GM18505 (cell line): ENCODE results near the gene RPE65.
"Not testable (repeated sequence)": the region's sequence is repeated elsewhere in the genome, so short reads cannot be mapped to it uniquely, and the experiment has no call there.

Experiments used
- ATAC-seq: cut with Tn5 transposase; IDR thresholded peaks from one replicate; pipeline ENCODE4 v1.9.1; 2021; ENCODE audit not compliant: unreplicated experiment
- POLR2A ChIP-seq: IDR thresholded peaks from 4 replicates; pipeline ENCODE4 v1.6.1; 2011; ENCODE audit warnings: borderline replicate concordance; ENCODE audit not compliant: insufficient read depth, insufficient read length; ENCODE audit errors: extremely low read depth

Gene RPE65

DNA sequence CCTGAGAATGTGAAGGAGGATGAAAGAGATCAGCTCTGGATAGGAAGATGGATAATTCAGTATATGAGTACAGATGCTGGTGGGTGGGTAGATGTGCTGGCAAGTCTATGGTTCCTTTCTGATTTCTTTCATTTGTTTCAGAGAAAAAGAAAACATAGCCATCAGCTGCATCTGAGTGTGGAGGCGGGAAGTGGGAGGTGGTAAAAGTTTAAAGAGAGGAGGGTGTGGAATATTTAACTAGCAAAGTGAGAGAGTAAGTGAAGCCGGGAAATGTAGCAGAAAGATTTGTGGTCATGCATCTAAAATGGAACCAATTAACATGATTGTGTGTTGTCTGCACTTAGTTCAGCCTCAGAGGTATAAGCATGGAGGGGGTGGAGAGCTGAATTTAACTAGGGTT is 16.4 kb downstream of the RPE65 start:
- no peak for TF ChIP-seq POLR2A
- ATAC-seq = no peak

GRCh38 chr1:68431076-68431475 is 18.7 kb downstream of the RPE65 start:
- ATAC-seq = no peak
- TF ChIP-seq POLR2A = no peak

DNA sequence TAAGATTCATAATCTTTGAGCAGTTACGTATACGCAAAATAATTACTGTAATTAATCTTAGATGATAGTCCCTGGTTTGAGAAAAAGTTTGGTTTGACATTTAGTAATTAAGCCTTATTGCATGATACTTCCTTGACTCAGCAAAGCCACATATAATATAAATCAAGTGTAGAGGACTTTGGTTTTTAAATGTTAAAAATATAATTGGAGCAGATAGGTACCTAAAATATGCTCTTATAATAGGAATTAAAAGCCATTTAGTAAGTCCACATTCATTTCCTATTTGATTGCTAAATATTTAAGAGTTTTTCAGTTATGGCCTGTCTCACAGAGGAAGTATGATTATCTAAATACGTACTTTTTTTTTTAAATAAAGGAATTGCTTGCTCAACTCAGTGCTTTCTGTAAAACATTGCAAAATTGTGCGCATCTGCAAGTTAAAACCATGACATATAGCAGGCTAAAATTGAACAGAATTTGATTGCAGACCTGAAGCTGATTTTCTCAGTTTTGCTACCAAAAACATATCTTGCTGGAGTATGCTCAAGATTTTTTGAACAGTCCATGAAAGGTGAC is 20.4 kb downstream of the RPE65 start:
- ATAC-seq = no peak
- TF ChIP-seq POLR2A = no peak

GRCh38 chr1:68426594-68426993 is 23.2 kb downstream of the RPE65 start:
- TF ChIP-seq POLR2A = no peak
- ATAC-seq = no peak

GRCh38 chr1:68421350-68421749 is 28.4 kb downstream of the RPE65 start:
- no peak for ATAC-seq
- TF ChIP-seq POLR2A = no peak

- no peak for ATAC-seq
- no peak for TF ChIP-seq POLR2A
These were observed 40.3 kb downstream of the RPE65 start for GRCh38 chr1:68409426-68409825.

DNA sequence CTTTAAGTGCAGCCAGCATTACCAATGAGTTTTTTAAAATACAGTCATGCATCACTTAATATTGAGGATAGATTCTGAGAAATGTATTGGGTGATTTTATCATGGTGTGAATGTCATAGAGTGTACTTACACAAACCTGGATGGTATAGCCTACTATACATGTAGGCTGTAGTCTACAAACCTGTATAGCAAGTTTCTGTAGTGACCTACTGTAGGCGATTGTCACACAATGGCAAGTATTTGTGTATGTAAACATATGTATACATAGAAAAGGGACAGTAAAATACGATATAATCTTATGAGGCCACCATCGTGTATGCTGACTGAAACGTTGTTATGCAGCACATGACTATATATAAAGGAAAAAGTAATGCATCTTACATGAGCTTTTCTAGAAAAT is 48.2 kb downstream of the RPE65 start:
- no peak for ATAC-seq
- TF ChIP-seq POLR2A = no peak

- ATAC-seq = not testable (repeated sequence)
These were observed 54.2 kb downstream of the RPE65 start for GRCh38 chr1:68395575-68395974.

- ATAC-seq = not testable (repeated sequence)
These were observed 57.3 kb downstream of the RPE65 start for GRCh38 chr1:68392474-68392873.

- not testable (repeated sequence) for ATAC-seq
These were observed 63.8 kb downstream of the RPE65 start for GRCh38 chr1:68385798-68386524.

DNA sequence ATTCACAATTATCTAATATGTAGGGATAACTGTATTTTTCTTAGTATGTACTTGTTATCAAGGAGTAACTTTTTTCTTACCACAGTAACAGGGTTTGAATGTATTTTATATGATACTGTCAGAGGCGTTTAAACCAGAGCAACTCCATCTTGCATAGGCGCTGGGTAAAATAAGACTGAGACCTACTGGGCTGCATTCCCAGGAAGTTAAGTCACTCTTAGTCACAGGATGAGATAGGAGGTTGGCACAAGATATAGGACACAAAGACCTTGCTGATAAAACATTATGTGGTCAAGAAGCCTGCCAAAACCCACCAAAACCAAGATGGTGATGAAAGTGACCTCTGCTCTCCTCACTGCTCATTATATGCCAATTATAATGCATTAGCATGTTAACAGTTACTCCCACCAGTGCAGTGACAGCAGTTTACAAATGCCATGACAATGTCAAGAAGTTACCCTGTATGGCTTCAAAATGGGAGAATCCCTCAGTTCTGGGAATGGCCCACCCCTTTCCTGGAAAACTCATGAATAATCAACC is 64.8 kb downstream of the RPE65 start:
- no peak for TF ChIP-seq POLR2A
- ATAC-seq = no peak

DNA sequence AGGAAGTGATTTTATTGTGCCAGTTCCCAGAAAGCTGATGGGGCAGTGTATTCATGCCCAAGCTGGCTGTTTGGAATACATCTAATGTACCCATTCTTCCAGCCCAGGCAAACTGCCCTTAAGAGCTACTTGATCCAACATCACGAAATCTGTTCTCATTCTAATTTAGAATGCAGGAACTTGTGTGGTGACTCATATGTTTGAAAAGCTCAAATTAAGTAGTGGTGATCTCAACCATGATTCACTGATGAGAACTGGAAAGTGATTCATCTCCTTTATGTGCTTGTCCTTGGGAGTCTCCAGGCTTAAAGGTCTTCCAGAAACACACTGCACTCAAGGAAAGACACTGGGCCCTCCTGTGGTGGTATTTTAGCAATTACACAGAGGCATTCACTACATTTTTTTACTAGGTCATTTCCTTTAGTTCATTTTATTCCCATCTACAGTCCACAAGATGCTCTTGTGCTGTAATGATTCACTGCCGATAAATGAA is 65.4 kb downstream of the RPE65 start:
- TF ChIP-seq POLR2A = no peak
- ATAC-seq = no peak

- ATAC-seq = no peak
- no peak for TF ChIP-seq POLR2A
These were observed 66.7 kb downstream of the RPE65 start for GRCh38 chr1:68383092-68383491.

DNA sequence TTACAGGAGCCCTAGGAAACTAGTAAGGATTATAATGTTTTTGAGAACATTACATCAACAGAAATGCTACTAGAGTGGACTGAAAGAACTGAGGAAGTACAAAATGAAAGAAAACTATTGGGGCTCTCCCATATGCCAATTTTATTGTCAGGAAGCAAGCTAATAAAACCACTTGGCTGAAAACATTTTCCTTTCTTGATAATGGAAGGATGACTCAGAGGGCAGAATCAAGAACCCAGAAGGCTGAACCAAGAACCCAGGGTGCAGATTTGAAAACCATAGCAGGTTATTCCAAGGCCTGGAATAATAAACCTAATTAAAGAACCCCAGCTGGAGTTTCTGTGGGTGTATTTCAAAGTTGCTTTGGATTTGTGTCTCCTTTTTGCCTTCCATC is 70.7 kb downstream of the RPE65 start:
- no peak for TF ChIP-seq POLR2A
- no peak for ATAC-seq
